ENCODE measurements around the gene DGKG.

DGKG gene

GRCh38 chr3:186320862-186321568 is 41.0 kb downstream of the DGKG start:
- no peak for DNase-seq (ENCODE audit: low read depth in 2 of 3, low spot score in 1 of 3)

GRCh38 chr3:186319945-186320344 is 42.1 kb downstream of the DGKG start:
- no peak for DNase-seq (ENCODE audit: low read depth in 2 of 3, low spot score in 1 of 3)

- DNase-seq (ENCODE audit: low read depth in 2 of 3, low spot score in 1 of 3) = no peak
These were observed 43.9 kb downstream of the DGKG start for GRCh38 chr3:186318135-186318534.

DNA sequence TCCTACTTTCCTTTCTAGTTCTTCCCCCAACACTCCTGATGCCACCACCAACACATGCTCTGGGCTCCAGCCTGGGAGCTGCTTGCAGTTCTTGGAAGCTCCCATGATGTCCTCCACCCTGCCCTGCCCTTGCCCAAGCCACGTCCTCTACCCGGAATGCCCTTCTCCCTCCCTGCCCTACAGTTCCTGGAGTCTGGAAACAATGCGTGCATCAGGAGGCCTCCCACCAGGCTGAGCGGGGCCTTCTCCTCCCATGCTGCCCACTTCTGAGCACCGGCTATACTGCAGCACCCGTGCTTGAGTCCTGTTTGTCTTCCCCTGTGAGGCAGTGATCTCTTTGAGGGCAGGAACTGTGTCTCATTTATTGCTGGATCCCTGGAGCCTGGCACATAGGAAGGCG is 44.6 kb downstream of the DGKG start:
- DNase-seq (ENCODE audit: low read depth in 2 of 3, low spot score in 1 of 3) = no peak

DNA sequence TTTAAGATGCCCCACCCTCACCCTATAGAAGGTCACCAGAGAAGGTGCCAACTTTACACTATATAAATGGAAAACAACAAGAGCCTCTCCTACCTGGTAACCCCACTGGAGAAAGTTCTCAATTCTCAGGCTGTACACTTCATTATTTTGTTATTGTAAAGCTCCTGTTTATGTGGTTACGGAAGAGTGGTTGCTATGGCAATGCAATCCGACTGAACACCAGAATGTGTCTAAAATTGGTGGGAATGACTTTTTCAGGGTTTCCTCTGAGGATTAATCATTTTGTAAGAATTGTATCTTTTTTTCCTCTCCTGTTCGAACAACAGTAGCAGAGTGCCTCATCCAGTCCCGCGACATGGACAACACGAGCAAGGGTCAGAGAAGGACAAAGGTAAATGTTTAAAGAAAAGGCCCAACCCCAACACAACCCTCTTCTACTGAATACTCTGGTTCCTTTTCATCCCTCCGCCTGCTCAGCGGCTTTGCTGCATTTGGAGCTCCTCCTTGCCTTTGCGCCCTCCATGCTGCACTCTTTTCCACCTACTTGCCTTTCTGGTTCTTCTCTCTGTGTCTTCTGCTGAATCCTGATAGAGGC is 45.3 kb downstream of the DGKG start:
- no peak for DNase-seq (ENCODE audit: low read depth in 2 of 3, low spot score in 1 of 3)

DNA sequence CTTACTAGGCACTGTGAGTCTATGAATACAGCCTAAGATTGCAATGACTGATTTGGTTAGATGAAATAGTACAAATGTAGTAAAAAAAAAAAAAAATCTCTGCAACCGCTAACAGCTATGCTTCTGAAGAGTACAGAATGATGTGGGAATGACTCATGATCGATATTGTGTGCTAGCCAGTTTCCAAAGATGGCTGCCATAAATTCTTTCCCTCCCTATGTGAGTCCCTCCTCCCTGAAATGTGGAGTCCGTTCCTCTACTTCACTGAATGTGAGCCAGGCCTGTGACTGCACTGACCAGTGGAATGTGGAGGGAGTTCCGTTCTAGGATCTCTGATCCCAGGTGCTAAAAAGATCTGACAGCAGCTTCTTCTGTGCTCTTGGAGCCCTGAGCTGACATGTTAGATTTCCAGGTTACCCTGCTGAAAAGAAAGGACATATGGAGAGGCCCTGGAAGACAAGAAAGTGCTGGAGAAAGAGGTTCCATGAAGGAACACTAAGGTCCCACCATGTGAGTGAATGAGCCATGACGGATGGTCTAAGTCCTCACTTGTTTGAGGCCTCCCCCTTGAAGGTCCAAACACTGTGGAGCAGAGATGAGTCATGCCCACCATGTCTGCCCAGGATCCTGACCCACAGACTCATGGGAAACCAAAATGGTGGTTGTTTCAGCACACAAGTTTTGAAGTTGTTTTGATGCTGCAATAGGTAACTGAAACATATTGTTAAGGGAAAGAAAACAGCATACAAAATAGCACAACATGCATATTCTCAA is 46.3 kb downstream of the DGKG start:
- no peak for DNase-seq (ENCODE audit: low read depth in 2 of 3, low spot score in 1 of 3)

- DNase-seq (ENCODE audit: low read depth in 2 of 3, low spot score in 1 of 3) = no peak
These were observed 47.1 kb downstream of the DGKG start for GRCh38 chr3:186314896-186315295.

DNA sequence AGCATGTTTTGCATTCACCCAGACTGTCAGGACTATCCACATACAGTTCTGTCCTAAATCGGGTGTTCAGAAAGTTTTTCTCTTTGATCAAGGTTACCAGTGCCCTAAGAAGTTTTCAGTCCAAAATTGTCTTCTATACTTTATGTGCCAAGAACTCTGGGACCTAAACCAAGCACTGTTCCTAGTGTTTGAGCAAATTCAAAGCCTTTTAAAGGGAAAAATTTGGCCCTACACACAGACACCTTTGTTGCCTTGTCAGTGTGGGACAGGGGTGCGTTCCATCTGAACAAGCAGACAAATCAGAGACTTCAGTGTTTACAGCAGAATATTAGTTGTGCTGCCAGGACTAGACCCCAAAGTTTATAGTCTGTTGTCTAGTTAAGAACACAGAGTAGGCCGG is 50.6 kb downstream of the DGKG start:
- no peak for DNase-seq (ENCODE audit: low read depth in 2 of 3, low spot score in 1 of 3)

DNA sequence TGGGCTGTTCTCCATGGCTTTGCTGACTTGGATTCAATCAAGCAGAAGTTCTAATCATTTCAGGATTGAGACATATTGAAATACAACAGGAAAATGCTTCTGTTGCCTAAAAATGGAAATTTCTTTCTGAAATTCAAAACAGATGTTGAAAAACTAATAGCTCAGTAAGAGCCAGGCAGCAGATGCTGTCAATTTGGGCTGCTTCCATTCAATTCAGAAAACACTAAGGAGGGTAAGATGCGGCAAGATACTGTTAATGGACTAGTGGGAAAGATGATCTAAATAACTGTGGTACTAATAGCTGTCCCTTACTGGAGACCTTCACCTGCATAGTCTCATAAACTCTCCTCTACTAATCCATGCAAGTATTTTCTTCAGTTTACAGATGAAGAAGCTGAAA is 53.5 kb downstream of the DGKG start:
- DNase-seq (ENCODE audit: low read depth in 2 of 3, low spot score in 1 of 3) = no peak

DNA sequence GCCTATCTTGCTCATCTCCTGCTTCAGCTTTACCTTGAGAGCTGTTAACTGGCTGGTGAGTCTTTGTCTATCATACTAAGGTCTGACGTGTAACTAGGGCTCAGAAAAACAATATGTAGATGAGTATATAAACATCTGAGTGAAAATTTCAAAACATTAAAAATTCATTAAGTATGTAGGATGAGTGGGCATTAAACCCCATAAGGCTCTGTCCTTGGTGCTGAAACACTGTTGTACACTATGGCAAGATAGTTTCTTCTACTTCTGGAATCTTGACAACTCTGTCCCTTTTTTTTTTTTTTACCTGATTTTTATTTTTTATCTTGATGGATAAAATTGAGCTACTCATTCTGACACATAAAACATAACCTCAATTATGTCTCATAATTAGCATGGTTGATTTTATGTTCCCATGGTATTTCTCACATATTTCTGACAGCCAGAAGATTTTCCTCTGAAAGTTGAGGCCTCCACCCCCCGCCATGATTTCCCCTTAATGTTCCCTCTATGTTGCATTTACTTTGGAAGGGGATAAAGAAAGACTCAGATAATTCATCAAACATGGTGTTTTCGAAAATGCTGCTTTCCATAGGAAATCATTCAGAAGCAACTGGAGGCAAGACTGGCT is 54.3 kb downstream of the DGKG start:
- DNase-seq (ENCODE audit: low read depth in 2 of 3, low spot score in 1 of 3) = peak in 1 of 3 donors; percentile 16

DNA sequence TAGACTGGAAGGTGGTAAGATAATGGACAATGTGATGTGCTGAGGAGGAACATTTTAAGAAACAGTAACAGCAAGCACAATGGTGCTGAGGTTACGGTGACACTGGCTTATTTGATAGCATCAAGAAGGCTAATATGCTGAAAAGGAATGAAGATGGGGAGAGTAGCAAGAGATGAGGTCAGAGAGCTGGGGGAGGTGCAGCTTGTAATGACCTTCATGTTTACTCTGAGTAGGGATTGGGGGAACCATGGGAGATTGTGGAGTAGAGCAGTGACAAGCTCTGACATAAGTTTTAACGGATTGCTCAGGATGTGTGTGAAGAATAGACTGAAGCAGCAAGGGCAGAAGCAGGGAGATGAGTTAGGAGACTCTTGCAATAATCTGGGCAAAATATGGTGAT is 56.7 kb downstream of the DGKG start:
- DNase-seq (ENCODE audit: low read depth in 2 of 3, low spot score in 1 of 3) = no peak

- DNase-seq (ENCODE audit: low read depth in 2 of 3, low spot score in 1 of 3) = no peak
These were observed 58.1 kb downstream of the DGKG start for GRCh38 chr3:186303965-186304364.

DNA sequence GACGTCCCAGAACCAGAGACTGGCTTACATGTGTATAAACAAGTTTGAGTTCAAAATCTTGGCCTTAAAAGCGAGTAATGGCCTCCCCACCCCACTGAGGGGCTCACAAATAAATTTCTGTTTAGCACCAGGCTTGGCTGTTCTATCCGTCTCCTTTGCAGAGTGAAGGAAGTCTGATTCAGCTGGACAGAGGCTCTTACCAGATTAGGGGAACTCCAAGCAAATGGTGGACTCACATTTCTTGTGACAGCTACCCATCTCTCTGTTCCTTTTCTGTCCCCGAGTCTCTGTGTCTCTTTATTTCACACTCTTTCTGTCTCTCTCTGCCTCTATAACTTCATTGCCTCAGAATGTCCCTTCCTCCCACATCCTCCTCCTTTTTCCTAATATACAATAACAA is 62.7 kb downstream of the DGKG start:
- no peak for DNase-seq (ENCODE audit: low read depth in 2 of 3, low spot score in 1 of 3)

DNA sequence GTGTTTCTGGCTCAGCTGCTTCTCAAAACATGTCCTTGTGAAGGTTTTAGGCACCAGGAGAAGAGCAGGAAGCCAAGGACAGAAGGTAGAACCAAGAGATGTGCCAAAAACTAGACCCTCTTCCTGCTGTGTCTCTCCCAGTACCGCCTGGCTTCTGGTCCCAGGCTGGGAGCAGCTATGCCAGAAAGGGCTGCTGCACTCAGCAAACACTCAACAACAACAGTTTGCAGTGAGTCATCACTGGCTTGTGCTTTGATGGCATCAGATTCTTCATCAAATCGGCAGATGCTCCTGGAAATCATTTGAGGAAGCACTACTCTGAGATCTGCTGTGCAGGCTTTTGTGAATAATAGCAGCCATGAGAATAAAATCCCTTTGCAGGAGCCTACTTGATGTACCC is 63.2 kb downstream of the DGKG start:
- DNase-seq (ENCODE audit: low read depth in 2 of 3, low spot score in 1 of 3) = no peak

DNA sequence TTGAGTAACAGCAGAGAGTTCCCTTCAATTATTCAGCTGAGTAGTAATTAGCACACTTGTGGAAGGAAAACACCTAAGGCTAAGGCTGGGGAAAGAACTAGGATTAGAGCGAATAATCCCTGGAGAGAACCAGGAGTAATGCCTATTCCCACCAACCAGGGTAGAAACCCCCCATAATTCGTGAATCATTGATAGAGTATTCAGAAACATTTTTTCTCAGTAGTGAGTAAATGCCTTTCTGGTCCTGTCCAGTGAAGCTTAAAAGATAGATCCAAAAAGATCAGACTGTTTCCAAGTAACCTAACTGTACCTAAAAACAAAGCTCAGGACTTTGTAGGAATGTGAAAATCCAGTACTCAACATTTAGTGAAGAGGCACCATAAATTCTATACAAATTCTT is 71.2 kb downstream of the DGKG start:
- DNase-seq (ENCODE audit: low read depth in 2 of 3, low spot score in 1 of 3) = no peak

DNA sequence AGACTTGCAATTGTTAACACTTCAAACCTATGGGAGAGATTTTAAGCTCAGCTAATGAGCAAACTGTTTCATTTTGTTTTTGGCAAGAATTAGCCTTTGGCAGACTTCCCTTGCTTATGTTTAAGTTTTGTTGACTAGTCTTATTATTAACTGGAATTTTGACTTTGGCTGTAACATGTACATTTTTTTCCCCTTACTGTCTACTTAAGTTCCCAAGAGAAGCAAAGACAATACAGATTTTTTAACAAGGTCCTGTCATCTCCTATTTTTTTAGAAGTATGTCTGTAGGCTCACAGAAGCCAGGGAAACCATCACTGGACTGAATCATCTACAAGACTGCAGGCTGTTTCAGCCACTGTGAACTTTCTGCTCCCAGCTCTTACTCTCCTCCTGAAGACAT is 74.3 kb downstream of the DGKG start:
- no peak for DNase-seq (ENCODE audit: low read depth in 2 of 3, low spot score in 1 of 3)

GRCh38 chr3:186286114-186286513 is 75.9 kb downstream of the DGKG start:
- no peak for DNase-seq (ENCODE audit: low read depth in 2 of 3, low spot score in 1 of 3)

GRCh38 chr3:186284661-186285060 is 77.4 kb downstream of the DGKG start:
- DNase-seq (ENCODE audit: low read depth in 2 of 3, low spot score in 1 of 3) = no peak

DNA sequence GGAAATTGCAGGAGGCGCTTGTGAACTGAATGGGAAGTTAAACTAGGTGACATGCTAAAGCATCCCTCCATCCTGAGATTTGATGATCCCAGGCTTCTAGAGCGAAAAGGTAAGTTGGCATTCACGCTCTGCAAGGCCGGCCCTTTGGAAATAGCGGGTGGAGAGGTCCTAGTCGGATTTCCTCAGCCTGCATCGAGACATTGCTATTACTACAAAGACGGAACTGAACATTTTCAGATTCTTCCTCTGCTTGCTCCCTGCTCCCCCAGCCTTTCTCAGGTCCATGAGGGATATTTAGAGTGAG is 77.7 kb downstream of the DGKG start:
- DNase-seq (ENCODE audit: low read depth in 2 of 3, low spot score in 1 of 3) = no peak

DNA sequence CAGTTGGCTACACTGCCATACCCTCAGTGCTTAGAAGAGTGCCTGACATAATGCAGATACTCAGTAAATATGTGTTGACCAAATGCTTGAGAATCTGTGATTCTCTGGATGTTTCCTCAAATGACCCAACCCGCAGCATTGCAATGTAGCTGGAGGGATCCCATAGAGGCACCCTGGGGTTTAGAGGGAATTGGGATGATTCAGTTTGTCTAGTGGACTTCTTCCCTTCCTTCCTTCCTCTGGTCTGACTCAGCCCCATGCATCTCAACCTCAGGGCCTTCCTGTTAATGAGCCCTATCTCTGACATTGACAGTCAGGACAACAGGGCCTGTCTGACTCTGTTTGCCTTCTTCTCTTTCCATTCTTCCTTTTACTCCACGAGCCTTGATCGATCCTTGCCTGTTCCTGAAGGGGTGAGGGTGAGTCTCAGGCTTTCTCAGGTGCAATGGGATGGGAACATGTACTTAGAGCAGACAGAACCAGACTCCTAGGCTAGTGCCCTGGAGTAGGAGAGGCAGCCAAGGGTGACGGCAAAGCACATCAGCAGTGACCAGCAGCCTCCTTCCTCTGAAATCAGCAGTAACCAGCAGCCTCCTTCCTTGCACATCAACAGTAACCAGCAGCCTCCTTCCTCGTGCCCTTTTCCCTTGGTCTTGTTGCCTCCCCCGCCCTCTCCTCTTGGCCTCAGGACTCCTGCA is 78.2 kb downstream of the DGKG start:
- no peak for DNase-seq (ENCODE audit: low read depth in 2 of 3, low spot score in 1 of 3)

- no peak for DNase-seq (ENCODE audit: low read depth in 2 of 3, low spot score in 1 of 3)
These were observed 78.9 kb downstream of the DGKG start for GRCh38 chr3:186283096-186283495.

- no peak for DNase-seq (ENCODE audit: low read depth in 2 of 3, low spot score in 1 of 3)
These were observed 80.9 kb downstream of the DGKG start for GRCh38 chr3:186281176-186281575.

Data from stimulated activated CD4-positive, alpha-beta T cell treated with anti-CD3 and anti-CD28 coated beads, Interleukin-12 subunit alpha, Interleukin-12 subunit beta, amount 100 ng/mL, for 48 hours (primary cell).